GM23338 (cell line): ENCODE measurements around the gene RTCA. TPM values are rescaled to one million over a fixed set of nuclear protein-coding genes. Genes with fewer than 3 reads are reported as not detected.

Experiments used
- CREB1 ChIP-seq: fragments of 250-450 bp; sonication (Bioruptor Pico); IDR thresholded peaks from 2 replicates; pipeline ENCODE4 v1.5.0; 2020; ENCODE audit warnings: low read depth, mild to moderate bottlenecking, moderate library complexity
- EZH2 ChIP-seq: fragments of 200-600 bp; sonication (generic); IDR thresholded peaks from one replicate; pipeline ENCODE4 v1.8.0; 2017; ENCODE audit warnings: antibody characterized with exemption, mild to moderate bottlenecking, low read depth; ENCODE audit not compliant: unreplicated experiment
- EZH2phosphoT487 ChIP-seq: fragments of 200-600 bp; sonication (generic); IDR thresholded peaks from one replicate; pipeline ENCODE4 v1.8.1; 2018; ENCODE audit warnings: antibody characterized with exemption; ENCODE audit not compliant: unreplicated experiment
- JUNB ChIP-seq: IDR thresholded peaks from one replicate; pipeline ENCODE4 v1.6.1; 2016; ENCODE audit warnings: antibody characterized with exemption; ENCODE audit not compliant: unreplicated experiment
- NANOG ChIP-seq: IDR thresholded peaks from 2 replicates; pipeline ENCODE4 v1.6.1; 2016; ENCODE audit warnings: antibody characterized with exemption, borderline replicate concordance
- POLR2AphosphoS5 ChIP-seq: IDR thresholded peaks from 2 replicates; pipeline ENCODE4 v1.6.1; 2016; ENCODE audit warnings: antibody characterized with exemption, low read depth
- STAT1 ChIP-seq: IDR thresholded peaks from one replicate; pipeline ENCODE4 v1.6.1; 2016; ENCODE audit warnings: antibody characterized with exemption; ENCODE audit not compliant: unreplicated experiment
- polyA plus RNA-seq: library from polyadenylated mRNA; unstranded; fragments of >200 nt; fragmentation: Nextera tagmentation; extraction: Ambion mirVana; gene quantifications from 2 replicates; pipeline ENCODE4 v1.2.1, GENCODE V29; 2016
- total RNA-seq: library from RNA; depleted of rRNA; stranded (reverse); fragments of >200 nt; shearing (Covaris generic); gene quantifications from 2 replicates; pipeline ENCODE4 v1.2.3, GENCODE V29; 2014
- TF ChIP-seq, protein P1 (sequence below): fragments of 250-450 bp; sonication (Bioruptor Pico); IDR thresholded peaks from 2 replicates; pipeline ENCODE4 v1.5.0; 2020; ENCODE audit warnings: mild to moderate bottlenecking, moderate library complexity
- TF ChIP-seq, protein P2 (sequence below), 2 experiments: fragments of 200-600 bp in 1 of 2; sonication (generic) in 1 of 2; conservative IDR thresholded peaks; 2 replicates each; pipeline versions ENCODE4 v1.5.1 to v1.6.1; 2016 to 2017; ENCODE audit warnings: antibody characterized with exemption in 2 of 2, low read depth in 2 of 2, mild to moderate bottlenecking in 2 of 2, moderate library complexity in 1 of 2
- TF ChIP-seq, protein P3 (sequence below): IDR thresholded peaks from 2 replicates; pipeline ENCODE4 v1.6.1; 2016; ENCODE audit warnings: antibody characterized with exemption

The RTCA gene
- total and polyA plus RNA-seq, 2 experiments from 2014 or later, result 36.6 TPM

DNA sequence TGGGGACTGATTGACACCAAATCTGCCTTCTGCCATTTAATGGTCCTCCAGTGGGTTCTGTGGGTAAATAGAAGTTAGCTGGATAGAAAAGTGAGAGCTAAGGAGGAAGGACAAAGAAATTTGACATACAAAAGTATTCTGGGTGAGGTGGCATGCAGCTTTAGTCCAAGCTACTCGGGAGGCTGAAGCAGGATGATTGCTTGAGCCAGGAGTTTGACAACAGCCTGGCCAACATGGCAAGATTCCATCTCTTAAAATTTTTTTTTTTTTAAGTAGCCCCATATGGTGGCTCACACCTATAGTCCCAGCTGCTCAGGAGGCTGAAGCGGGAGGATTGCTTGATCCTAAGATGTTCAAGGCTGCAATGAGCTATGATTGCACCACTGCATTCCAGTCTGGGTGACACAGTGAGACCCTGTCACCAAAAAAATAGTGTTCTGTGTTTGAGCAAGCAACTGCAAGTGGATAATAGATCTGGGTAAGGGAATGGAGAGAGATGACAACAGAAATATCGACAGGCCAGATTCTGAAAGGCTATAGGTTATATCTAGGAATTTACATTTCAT is 13.4 kb downstream of the RTCA start (continued):
- TF ChIP-seq, protein P1, sequence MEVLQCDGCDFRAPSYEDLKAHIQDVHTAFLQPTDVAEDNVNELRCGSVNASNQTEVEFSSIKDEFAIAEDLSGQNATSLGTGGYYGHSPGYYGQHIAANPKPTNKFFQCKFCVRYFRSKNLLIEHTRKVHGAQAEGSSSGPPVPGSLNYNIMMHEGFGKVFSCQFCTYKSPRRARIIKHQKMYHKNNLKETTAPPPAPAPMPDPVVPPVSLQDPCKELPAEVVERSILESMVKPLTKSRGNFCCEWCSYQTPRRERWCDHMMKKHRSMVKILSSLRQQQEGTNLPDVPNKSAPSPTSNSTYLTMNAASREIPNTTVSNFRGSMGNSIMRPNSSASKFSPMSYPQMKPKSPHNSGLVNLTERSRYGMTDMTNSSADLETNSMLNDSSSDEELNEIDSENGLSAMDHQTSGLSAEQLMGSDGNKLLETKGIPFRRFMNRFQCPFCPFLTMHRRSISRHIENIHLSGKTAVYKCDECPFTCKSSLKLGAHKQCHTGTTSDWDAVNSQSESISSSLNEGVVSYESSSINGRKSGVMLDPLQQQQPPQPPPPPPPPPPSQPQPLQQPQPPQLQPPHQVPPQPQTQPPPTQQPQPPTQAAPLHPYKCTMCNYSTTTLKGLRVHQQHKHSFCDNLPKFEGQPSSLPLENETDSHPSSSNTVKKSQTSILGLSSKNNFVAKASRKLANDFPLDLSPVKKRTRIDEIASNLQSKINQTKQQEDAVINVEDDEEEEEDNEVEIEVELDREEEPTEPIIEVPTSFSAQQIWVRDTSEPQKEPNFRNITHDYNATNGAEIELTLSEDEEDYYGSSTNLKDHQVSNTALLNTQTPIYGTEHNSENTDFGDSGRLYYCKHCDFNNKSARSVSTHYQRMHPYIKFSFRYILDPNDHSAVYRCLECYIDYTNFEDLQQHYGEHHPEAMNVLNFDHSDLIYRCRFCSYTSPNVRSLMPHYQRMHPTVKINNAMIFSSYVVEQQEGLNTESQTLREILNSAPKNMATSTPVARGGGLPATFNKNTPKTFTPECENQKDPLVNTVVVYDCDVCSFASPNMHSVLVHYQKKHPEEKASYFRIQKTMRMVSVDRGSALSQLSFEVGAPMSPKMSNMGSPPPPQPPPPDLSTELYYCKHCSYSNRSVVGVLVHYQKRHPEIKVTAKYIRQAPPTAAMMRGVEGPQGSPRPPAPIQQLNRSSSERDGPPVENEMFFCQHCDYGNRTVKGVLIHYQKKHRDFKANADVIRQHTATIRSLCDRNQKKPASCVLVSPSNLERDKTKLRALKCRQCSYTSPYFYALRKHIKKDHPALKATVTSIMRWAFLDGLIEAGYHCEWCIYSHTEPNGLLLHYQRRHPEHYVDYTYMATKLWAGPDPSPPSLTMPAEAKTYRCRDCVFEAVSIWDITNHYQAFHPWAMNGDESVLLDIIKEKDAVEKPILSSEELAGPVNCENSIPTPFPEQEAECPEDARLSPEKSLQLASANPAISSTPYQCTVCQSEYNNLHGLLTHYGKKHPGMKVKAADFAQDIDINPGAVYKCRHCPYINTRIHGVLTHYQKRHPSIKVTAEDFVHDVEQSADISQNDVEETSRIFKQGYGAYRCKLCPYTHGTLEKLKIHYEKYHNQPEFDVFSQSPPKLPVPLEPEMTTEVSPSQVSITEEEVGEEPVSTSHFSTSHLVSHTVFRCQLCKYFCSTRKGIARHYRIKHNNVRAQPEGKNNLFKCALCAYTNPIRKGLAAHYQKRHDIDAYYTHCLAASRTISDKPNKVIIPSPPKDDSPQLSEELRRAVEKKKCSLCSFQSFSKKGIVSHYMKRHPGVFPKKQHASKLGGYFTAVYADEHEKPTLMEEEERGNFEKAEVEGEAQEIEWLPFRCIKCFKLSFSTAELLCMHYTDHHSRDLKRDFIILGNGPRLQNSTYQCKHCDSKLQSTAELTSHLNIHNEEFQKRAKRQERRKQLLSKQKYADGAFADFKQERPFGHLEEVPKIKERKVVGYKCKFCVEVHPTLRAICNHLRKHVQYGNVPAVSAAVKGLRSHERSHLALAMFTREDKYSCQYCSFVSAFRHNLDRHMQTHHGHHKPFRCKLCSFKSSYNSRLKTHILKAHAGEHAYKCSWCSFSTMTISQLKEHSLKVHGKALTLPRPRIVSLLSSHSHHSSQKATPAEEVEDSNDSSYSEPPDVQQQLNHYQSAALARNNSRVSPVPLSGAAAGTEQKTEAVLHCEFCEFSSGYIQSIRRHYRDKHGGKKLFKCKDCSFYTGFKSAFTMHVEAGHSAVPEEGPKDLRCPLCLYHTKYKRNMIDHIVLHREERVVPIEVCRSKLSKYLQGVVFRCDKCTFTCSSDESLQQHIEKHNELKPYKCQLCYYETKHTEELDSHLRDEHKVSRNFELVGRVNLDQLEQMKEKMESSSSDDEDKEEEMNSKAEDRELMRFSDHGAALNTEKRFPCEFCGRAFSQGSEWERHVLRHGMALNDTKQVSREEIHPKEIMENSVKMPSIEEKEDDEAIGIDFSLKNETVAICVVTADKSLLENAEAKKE (CRISPR knock-in tag), result no peak
- TF ChIP-seq POLR2AphosphoS5 (no peak), NANOG (no peak), CREB1 (CRISPR knock-in tag) (no peak), STAT1 (no peak), EZH2phosphoT487 (no peak), EZH2 (no peak), JUNB (no peak)
- TF ChIP-seq, protein P2, sequence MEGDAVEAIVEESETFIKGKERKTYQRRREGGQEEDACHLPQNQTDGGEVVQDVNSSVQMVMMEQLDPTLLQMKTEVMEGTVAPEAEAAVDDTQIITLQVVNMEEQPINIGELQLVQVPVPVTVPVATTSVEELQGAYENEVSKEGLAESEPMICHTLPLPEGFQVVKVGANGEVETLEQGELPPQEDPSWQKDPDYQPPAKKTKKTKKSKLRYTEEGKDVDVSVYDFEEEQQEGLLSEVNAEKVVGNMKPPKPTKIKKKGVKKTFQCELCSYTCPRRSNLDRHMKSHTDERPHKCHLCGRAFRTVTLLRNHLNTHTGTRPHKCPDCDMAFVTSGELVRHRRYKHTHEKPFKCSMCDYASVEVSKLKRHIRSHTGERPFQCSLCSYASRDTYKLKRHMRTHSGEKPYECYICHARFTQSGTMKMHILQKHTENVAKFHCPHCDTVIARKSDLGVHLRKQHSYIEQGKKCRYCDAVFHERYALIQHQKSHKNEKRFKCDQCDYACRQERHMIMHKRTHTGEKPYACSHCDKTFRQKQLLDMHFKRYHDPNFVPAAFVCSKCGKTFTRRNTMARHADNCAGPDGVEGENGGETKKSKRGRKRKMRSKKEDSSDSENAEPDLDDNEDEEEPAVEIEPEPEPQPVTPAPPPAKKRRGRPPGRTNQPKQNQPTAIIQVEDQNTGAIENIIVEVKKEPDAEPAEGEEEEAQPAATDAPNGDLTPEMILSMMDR (conservative IDR thresholded peaks at IDR 0.05; ENCODE audit: low read depth in 2 of 2), result no peak
- TF ChIP-seq, protein P3, sequence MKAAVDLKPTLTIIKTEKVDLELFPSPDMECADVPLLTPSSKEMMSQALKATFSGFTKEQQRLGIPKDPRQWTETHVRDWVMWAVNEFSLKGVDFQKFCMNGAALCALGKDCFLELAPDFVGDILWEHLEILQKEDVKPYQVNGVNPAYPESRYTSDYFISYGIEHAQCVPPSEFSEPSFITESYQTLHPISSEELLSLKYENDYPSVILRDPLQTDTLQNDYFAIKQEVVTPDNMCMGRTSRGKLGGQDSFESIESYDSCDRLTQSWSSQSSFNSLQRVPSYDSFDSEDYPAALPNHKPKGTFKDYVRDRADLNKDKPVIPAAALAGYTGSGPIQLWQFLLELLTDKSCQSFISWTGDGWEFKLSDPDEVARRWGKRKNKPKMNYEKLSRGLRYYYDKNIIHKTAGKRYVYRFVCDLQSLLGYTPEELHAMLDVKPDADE, result no peak
